DOHH2 (cell line): ENCODE data around the gene ECPAS.
A peak's percentile ranks its signal among the peaks of the same experiment; 100 is the strongest.

Source experiments
- H3F3A ChIP-seq: fragments of 200-600 bp; sonication (generic), shearing (Covaris generic); 2 replicates; pipeline ENCODE4 v1.6.0; 2016; ENCODE audit warnings: antibody characterized with exemption, mild to moderate bottlenecking; ENCODE audit not compliant: control insufficient read depth, insufficient read depth
- H3K27ac ChIP-seq: fragments of 200-600 bp; sonication (generic); 2 replicates; pipeline ENCODE4 v1.5.1; 2014; ENCODE audit warnings: low read depth, mild to moderate bottlenecking, low read length, moderate library complexity
- H3K27me3 ChIP-seq: fragments of 200-600 bp; sonication (generic); 2 replicates; pipeline ENCODE4 v1.6.1; 2014; ENCODE audit warnings: mild to moderate bottlenecking, low read length, mixed read lengths; ENCODE audit not compliant: control insufficient read depth
- H3K36me3 ChIP-seq: fragments of 200-600 bp; sonication (generic); 2 replicates; pipeline ENCODE4 v1.6.1; 2014; ENCODE audit warnings: mild to moderate bottlenecking, low read length, moderate library complexity, mixed read lengths; ENCODE audit not compliant: control insufficient read depth
- H3K4me1 ChIP-seq: fragments of 200-600 bp; sonication (generic); 2 replicates; pipeline ENCODE4 v1.6.1; 2014; ENCODE audit warnings: mild to moderate bottlenecking, low read length, mixed read lengths; ENCODE audit not compliant: control insufficient read depth
- H3K4me2 ChIP-seq: fragments of 200-600 bp; sonication (generic); 2 replicates; pipeline ENCODE4 v1.6.0; 2014; ENCODE audit warnings: mild to moderate bottlenecking, low read length, moderate library complexity
- H3K4me3 ChIP-seq: fragments of 200-600 bp; sonication (generic); 2 replicates; pipeline ENCODE4 v1.5.1; 2014; ENCODE audit warnings: mild to moderate bottlenecking, low read length, mixed read lengths
- H3K79me2 ChIP-seq: fragments of 200-600 bp; sonication (generic); 2 replicates; pipeline ENCODE4 v1.6.1; 2014; ENCODE audit warnings: mild to moderate bottlenecking, low read length, mixed read lengths; ENCODE audit not compliant: control insufficient read depth
- H3K9me2 ChIP-seq: fragments of 200-600 bp; sonication (generic); replicated peaks from 2 replicates; pipeline ENCODE4 v1.6.1; 2014; ENCODE audit warnings: mild to moderate bottlenecking, low read length, mixed read lengths; ENCODE audit not compliant: control insufficient read depth
- H3K9me3 ChIP-seq: fragments of 200-600 bp; sonication (generic); 2 replicates; pipeline ENCODE4 v1.6.1; 2014; ENCODE audit warnings: antibody characterized with exemption, low read length, mixed read lengths; ENCODE audit not compliant: control insufficient read depth, insufficient read depth
- H4K20me1 ChIP-seq: fragments of 200-600 bp; sonication (generic); 2 replicates; pipeline ENCODE4 v1.6.0; 2014; ENCODE audit warnings: low read depth, mild to moderate bottlenecking, antibody characterized with exemption, low read length, moderate library complexity; ENCODE audit not compliant: control insufficient read depth, insufficient read depth
- EZH2phosphoT487 ChIP-seq: fragments of 200-600 bp; sonication (generic); IDR thresholded peaks from 2 replicates; pipeline ENCODE4 v1.6.1; 2017; ENCODE audit warnings: borderline replicate concordance, mild to moderate bottlenecking, antibody characterized with exemption, low read length, moderate library complexity, mixed read lengths
- TF ChIP-seq, protein P1 (sequence below): fragments of 200-600 bp; sonication (generic); IDR thresholded peaks from one replicate; pipeline ENCODE4 v1.5.1; 2014; ENCODE audit warnings: antibody characterized with exemption, mild to moderate bottlenecking, low read depth, low read length; ENCODE audit not compliant: poor library complexity, severe bottlenecking

ECPAS gene

DNA sequence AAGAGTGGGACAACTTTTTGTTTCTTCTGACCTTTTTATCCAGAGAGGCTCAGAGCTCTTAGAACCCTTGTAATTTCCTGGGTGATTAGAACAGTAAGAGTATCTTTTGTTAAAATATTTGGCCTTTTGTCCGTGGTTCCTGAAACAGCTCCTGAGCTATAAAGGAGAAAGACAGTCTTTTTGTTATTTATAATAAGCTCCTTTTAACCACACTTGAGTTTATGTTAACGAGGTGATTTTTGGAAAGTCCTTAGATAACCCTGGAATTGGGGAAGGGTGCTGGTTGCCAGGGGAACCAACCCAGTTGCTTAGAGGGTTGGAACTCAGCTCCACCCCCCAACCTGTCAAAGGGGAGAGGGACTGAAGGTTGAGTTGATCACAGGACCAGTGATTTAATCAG, 45.6 kb upstream of the ECPAS start:
- Histone ChIP-seq H4K20me1 (no peaks in the 10 kb centered on the region), H3K27ac (no peak overlapping the region), H3K4me1 (peaks cover 6% of the 10 kb centered on the region), H3K36me3 (no peaks in the 10 kb centered on the region), H3K4me3 (no peak overlapping the region), H3K27me3 (peaks cover 11% of the 10 kb centered on the region), H3K4me2 (no peak overlapping the region), H3K79me2 (no peaks in the 10 kb centered on the region), H3F3A (no peaks in the 10 kb centered on the region), H3K9me2 (no peaks in the 10 kb centered on the region), H3K9me3 (no peaks in the 10 kb centered on the region)
- TF ChIP-seq EZH2phosphoT487 = no peak
- TF ChIP-seq, protein P1, sequence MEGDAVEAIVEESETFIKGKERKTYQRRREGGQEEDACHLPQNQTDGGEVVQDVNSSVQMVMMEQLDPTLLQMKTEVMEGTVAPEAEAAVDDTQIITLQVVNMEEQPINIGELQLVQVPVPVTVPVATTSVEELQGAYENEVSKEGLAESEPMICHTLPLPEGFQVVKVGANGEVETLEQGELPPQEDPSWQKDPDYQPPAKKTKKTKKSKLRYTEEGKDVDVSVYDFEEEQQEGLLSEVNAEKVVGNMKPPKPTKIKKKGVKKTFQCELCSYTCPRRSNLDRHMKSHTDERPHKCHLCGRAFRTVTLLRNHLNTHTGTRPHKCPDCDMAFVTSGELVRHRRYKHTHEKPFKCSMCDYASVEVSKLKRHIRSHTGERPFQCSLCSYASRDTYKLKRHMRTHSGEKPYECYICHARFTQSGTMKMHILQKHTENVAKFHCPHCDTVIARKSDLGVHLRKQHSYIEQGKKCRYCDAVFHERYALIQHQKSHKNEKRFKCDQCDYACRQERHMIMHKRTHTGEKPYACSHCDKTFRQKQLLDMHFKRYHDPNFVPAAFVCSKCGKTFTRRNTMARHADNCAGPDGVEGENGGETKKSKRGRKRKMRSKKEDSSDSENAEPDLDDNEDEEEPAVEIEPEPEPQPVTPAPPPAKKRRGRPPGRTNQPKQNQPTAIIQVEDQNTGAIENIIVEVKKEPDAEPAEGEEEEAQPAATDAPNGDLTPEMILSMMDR = no peak

DNA sequence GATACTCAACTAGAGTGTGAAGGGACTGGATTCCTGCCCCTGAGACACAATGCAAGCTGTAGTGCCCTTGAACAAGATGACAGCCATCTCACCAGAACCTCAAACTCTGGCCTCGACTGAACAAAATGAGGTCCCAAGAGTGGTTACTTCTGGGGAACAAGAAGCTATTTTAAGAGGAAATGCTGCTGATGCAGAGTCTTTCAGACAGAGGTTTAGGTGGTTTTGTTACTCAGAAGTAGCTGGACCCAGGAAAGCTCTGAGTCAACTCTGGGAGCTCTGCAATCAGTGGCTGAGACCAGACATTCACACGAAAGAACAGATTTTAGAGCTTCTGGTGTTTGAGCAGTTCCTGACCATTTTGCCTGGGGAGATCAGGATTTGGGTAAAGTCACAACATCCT, 43.2 kb upstream of the ECPAS start:
- H3K4me3 ChIP-seq = no peak overlapping the region
- no peaks in the 10 kb centered on the region for H3K79me2 ChIP-seq
- peaks cover 11% of the 10 kb centered on the region for H3K27me3 ChIP-seq
- no peaks in the 10 kb centered on the region for H3F3A ChIP-seq
- no peaks in the 10 kb centered on the region for H3K9me3 ChIP-seq
- no peak overlapping the region for H3K4me2 ChIP-seq
- H3K9me2 ChIP-seq = no peaks in the 10 kb centered on the region
- H3K4me1 ChIP-seq = peaks cover 6% of the 10 kb centered on the region
- no peak overlapping the region for H3K27ac ChIP-seq
- H4K20me1 ChIP-seq = no peaks in the 10 kb centered on the region
- TF ChIP-seq, protein P1 = no peak
- no peak for TF ChIP-seq EZH2phosphoT487
- no peaks in the 10 kb centered on the region for H3K36me3 ChIP-seq

DNA sequence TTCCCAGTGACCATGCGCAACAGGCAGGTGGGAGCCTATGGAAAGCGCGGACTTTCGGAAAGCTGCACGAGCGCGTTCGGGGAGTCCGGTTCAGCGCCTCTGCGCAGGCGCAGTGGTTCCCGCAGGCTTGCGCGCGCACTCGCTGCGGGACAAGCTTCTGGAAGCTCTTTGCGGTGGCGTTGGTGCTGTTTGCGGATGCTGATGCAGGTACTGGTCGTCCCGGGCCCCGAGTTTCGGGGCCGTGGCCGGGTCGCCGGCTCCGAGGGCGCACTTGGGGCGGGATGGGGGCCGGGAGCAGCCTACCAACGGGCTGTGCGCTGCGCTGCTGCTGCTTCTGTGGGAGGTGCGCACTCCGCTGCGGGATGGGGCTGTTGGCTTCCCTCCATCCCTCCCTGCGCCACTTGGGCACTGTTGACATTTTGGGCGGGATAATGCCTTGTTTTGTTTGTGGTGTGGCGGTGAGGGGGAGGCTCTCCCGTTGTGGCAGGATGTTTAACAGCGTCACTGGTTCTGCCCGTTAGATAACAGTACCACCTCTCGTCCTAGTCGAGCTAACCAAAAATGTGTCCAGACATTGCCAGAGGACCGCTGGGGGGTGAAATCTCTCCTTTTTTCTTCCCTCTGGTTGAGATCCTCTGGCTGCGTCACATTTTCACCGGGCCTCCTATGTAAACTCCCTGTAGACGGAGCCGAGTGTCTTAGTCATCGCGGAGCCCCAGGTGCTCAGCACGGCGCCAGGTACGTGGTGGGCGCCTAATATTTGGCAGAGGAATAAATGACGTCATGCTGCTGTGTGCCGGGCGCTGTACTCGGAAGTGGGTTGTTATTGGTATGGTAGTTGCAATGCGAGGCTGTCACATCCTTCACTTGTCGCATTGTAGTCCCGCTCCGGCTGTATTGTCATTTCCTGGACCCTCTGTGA, 41.1 kb upstream of the ECPAS start, which contains the start of gene ZNF483:
Gene ZNF483, plus strand, starts transcription at position 124 of the 922 bp plus-strand sequence. CDS start 2,217 bp downstream, outside the sequence.
- no peaks in the 10 kb centered on the region for H3K9me3 ChIP-seq
- H3K4me2 ChIP-seq = peak within 1 kb of the TSS; percentile 79
- TF ChIP-seq, protein P1 = no peak
- no peak for TF ChIP-seq EZH2phosphoT487
- H3K79me2 ChIP-seq = no peaks in the 10 kb centered on the region
- H3K4me3 ChIP-seq = peak within 1 kb of the TSS; percentile 78
- H3F3A ChIP-seq = no peaks in the 10 kb centered on the region
- no peaks in the 10 kb centered on the region for H4K20me1 ChIP-seq
- no peak within 1 kb of the TSS for H3K27ac ChIP-seq
- peaks cover 6% of the 10 kb centered on the region for H3K4me1 ChIP-seq
- no peaks in the 10 kb centered on the region for H3K9me2 ChIP-seq
- no peaks in the 10 kb centered on the region for H3K36me3 ChIP-seq
- peaks cover 11% of the 10 kb centered on the region for H3K27me3 ChIP-seq
